Calu3 (cell line): Measurements from ENCODE around the gene MPG. TPM values are rescaled to one million over a fixed set of nuclear protein-coding genes. Genes with fewer than 3 reads are reported as not detected.

Experiments
- BruUV-seq: library from RNA; stranded (reverse); fragments of 400-500 nt; replicated peaks from 2 replicates; lab custom pipeline; 2021; lab: Mats Ljungman, UMichigan
- CTCF ChIA-PET: fragments of 300-600 bp; sonication (Branson Sonifier 250); formaldehyde crosslinking; loops from one replicate; lab custom pipeline; 2022; ENCODE audit warnings: antibody characterized with exemption; lab: Charles Lee
- DNase-seq: peaks from one replicate; pipeline ENCODE4 v3.0.0; 2022
- H3K27ac Mint-ChIP-seq: one replicate; pipeline ENCODE4 v1.8.0; 2022; ENCODE audit warnings: mixed read lengths; ENCODE audit not compliant: unreplicated experiment
- H3K27me3 Mint-ChIP-seq: one replicate; pipeline ENCODE4 v1.8.0; 2022; ENCODE audit warnings: mixed read lengths; ENCODE audit not compliant: unreplicated experiment
- H3K36me3 Mint-ChIP-seq: one replicate; pipeline ENCODE4 v1.8.0; 2022; ENCODE audit warnings: mild to moderate bottlenecking, moderate library complexity, mixed read lengths; ENCODE audit not compliant: insufficient read depth, unreplicated experiment
- H3K4me1 Mint-ChIP-seq: one replicate; pipeline ENCODE4 v1.8.0; 2022; ENCODE audit warnings: mild to moderate bottlenecking, low read depth, mixed read lengths; ENCODE audit not compliant: unreplicated experiment
- H3K4me3 Mint-ChIP-seq: one replicate; pipeline ENCODE4 v1.8.0; 2022; ENCODE audit warnings: mild to moderate bottlenecking, low read depth, moderate library complexity, mixed read lengths; ENCODE audit not compliant: unreplicated experiment
- H3K9me3 Mint-ChIP-seq: one replicate; pipeline ENCODE4 v1.8.0; 2022; ENCODE audit warnings: low read depth, mixed read lengths; ENCODE audit not compliant: unreplicated experiment
- CTCF ChIP-seq: fragments of 200-600 bp; IDR thresholded peaks from one replicate; pipeline ENCODE4 v1.8.0; 2022; ENCODE audit warnings: antibody characterized with exemption; ENCODE audit not compliant: unreplicated experiment
- intact Hi-C: fragments of 100-400 bp; cut with micrococcal nuclease; formaldehyde crosslinking; loops from one replicate; pipeline ENCODE4 v1.10.0; 2022; ENCODE audit not compliant: unreplicated experiment
- total RNA-seq: library from RNA; stranded (reverse); gene quantifications from 2 replicates; pipeline ENCODE4 v1.2.3, GENCODE V29; 2022

The MPG gene
- total RNA-seq, 1 experiment from 2014 or later: 40.1 TPM

GRCh38 chr16:77273-77806 is 685 bp upstream of the MPG start:
- CTCF ChIA-PET: interaction anchor here (0.9 to 1.4 kb wide), 6 partner anchors 8 to 275 kb away, joined by 3 to 7 read pairs (median 4); partner anchors contain the start of genes AXIN1 and LUC7L
- intact Hi-C loops: no loop called here
- Mint-ChIP-seq H3K27ac (peak overlapping the region; percentile 24), H3K36me3 (peaks cover 73% of the 10 kb centered on the region), H3K4me3 (peak overlapping the region; percentile 80), H3K27me3 (no peaks in the 10 kb centered on the region), H3K9me3 (no peaks in the 10 kb centered on the region), H3K4me1 (peaks cover 33% of the 10 kb centered on the region)
- no peak for TF ChIP-seq CTCF
- peak; percentile 53 for DNase-seq
- BruUV-seq: no TSS peak

- BruUV-seq: TSS peak; percentile 37
- CTCF ChIA-PET: interaction anchor here (0.6 to 1.8 kb wide), 2 partner anchors 13 to 18 kb away, joined by 3 to 5 read pairs; no protein-coding TSS in a partner anchor
- Mint-ChIP-seq H3K4me1 (peaks cover 29% of the 10 kb centered on the region), H3K9me3 (no peaks in the 10 kb centered on the region), H3K36me3 (peaks cover 74% of the 10 kb centered on the region), H3K4me3 (peak overlapping the region; percentile 80), H3K27ac (peak overlapping the region; percentile 79), H3K27me3 (no peaks in the 10 kb centered on the region)
- DNase-seq: no peak
- no peak for TF ChIP-seq CTCF
- intact Hi-C loops: no loop called here
These were observed 572 bp downstream of the MPG start for GRCh38 chr16:78444-79150.

DNA sequence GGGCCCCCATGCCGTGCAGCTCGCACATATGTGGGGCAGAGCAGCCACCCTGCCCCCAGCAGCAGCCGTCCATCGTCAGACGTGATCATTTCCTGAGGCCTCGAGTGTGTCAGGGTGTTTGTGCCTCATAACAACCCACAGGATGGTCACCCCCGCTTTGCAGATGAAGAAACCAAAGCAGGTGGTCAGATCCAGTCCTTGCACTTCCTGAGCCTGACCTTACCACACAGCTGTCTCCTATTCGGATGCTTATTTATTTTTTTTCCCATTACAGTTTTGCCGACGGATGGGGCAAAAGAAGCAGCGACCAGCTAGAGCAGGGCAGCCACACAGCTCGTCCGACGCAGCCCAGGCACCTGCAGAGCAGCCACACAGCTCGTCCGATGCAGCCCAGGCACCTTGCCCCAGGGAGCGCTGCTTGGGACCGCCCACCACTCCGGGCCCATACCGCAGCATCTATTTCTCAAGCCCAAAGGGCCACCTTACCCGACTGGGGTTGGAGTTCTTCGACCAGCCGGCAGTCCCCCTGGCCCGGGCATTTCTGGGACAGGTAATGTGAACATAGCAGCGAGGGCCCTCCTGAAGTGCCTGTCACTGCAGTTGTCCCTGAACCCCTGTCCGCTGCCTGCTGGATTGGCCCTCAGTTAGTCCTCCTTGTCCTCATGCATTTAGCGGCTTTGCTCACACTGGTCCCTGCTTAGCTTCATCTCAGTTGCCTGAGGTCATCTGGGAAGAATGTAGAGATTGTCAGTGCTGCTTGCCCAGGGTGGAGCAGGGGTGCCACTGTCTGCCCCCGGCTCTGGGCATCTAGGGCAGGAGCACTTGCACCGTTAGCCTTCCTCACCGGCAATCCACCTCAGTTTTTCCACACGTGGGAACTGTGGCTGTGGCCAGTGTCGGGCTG is 1.4 kb downstream of the MPG start:
- TF ChIP-seq CTCF: no peak
- no TSS peak for BruUV-seq
- CTCF ChIA-PET: interaction anchor here (1.8 kb wide), 1 partner anchor 14 kb away, joined by 5 read pairs; no protein-coding TSS in a partner anchor
- no peak overlapping the region for H3K27ac Mint-ChIP-seq
- no peaks in the 10 kb centered on the region for H3K27me3 Mint-ChIP-seq
- peak overlapping the region; percentile 80 for H3K4me3 Mint-ChIP-seq
- DNase-seq: no peak
- intact Hi-C loops: no loop called here
- no peaks in the 10 kb centered on the region for H3K9me3 Mint-ChIP-seq
- peaks cover 33% of the 10 kb centered on the region for H3K4me1 Mint-ChIP-seq
- H3K36me3 Mint-ChIP-seq: peaks cover 75% of the 10 kb centered on the region

GRCh38 chr16:83060-83603 is 5.1 kb downstream of the MPG start:
- Mint-ChIP-seq H3K4me3 (no peak overlapping the region), H3K27ac (peak overlapping the region; percentile 27), H3K9me3 (no peaks in the 10 kb centered on the region), H3K36me3 (peaks cover 76% of the 10 kb centered on the region), H3K27me3 (no peaks in the 10 kb centered on the region), H3K4me1 (peaks cover 18% of the 10 kb centered on the region)
- DNase-seq: no peak
- no TSS peak for BruUV-seq
- TF ChIP-seq CTCF: no peak
- CTCF ChIA-PET: interaction anchor here (1.9 kb wide), 1 partner anchor 11 kb away, joined by 9 read pairs; the partner anchor contains the start of gene RHBDF1
- intact Hi-C loops: no loop called here
